ENCODE data around the gene ZNF367.

- TF ChIP-seq CTCF (IDR thresholded peaks at IDR 0.05; ENCODE audit: low read depth, low read length, missing input control) (no peak), YY1 (IDR thresholded peaks at IDR 0.05) (no peak), REST (IDR thresholded peaks at IDR 0.05) (no peak), RXRA (IDR thresholded peaks at IDR 0.05) (no peak), RAD21 (IDR thresholded peaks at IDR 0.05) (no peak), JUND (IDR thresholded peaks at IDR 0.05) (no peak), MAX (IDR thresholded peaks at IDR 0.05) (no peak), FOXA1 (IDR thresholded peaks at IDR 0.05) (no peak), NR2F2 (IDR thresholded peaks at IDR 0.05) (no peak), TAF1 (conservative IDR thresholded peaks at IDR 0.05) (no peak), GABPA (IDR thresholded peaks at IDR 0.05 in 1 of 2, conservative IDR thresholded peaks at IDR 0.05 in 1 of 2) (no peak), ATF3 (IDR thresholded peaks at IDR 0.05) (no peak), SP1 (IDR thresholded peaks at IDR 0.05) (no peak)
These were observed 43.2 kb upstream of the ZNF367 start for GRCh38 chr9:96461336-96461735.
